Activated CD4-positive, alpha-beta memory T cell treated with anti-CD3 and anti-CD28 coated beads, Interleukin-2, amount 10 ng/mL, durations not matched to agents 7 days and 5 days (primary cell): Measurements from ENCODE around the gene SYK. TPM values are rescaled to one million over a fixed set of nuclear protein-coding genes. Genes with fewer than 3 reads are reported as not detected.

Experiments
- CTCF ChIA-PET: fragments of 350-600 bp; sonication (Branson Sonifier 250); formaldehyde crosslinking; loops from one replicate; lab custom pipeline; 2021; ENCODE audit warnings: antibody characterized with exemption, inconsistent platforms; lab: Charles Lee
- POLR2A ChIA-PET: fragments of 350-600 bp; sonication (Branson Sonifier 250); formaldehyde crosslinking; loops from one replicate; lab custom pipeline; 2021; ENCODE audit warnings: antibody characterized with exemption; lab: Charles Lee
- DNase-seq: peaks from one replicate; pipeline ENCODE4 v3.0.0-alpha.2; 2020
- H3K27ac Mint-ChIP-seq: one replicate; pipeline ENCODE4 v1.8.0; 2021; ENCODE audit warnings: mild to moderate bottlenecking, mixed read lengths
- H3K27me3 Mint-ChIP-seq: one replicate; pipeline ENCODE4 v1.8.0; 2021; ENCODE audit warnings: mixed read lengths
- H3K36me3 Mint-ChIP-seq: one replicate; pipeline ENCODE4 v1.8.0; 2021; ENCODE audit warnings: low read depth, mixed read lengths
- H3K4me1 Mint-ChIP-seq: one replicate; pipeline ENCODE4 v1.8.0; 2021; ENCODE audit warnings: mixed read lengths
- H3K4me3 Mint-ChIP-seq: one replicate; pipeline ENCODE4 v1.8.0; 2021; ENCODE audit warnings: mild to moderate bottlenecking, mixed read lengths
- H3K9me3 Mint-ChIP-seq: one replicate; pipeline ENCODE4 v1.8.0; 2021; ENCODE audit warnings: mixed read lengths
- total RNA-seq, 2 experiments: library from RNA; stranded (reverse); gene quantifications; one replicate each; pipeline ENCODE4 v1.2.3, GENCODE V29; 2021

SYK gene
- total RNA-seq, 2 experiments from 2014 or later: not detected

- no peak for DNase-seq
- H3K4me3 Mint-ChIP-seq: no peak overlapping the region
- no peaks in the 10 kb centered on the region for H3K36me3 Mint-ChIP-seq
- no peak overlapping the region for H3K27ac Mint-ChIP-seq
- H3K27me3 Mint-ChIP-seq: peaks cover 42% of the 10 kb centered on the region
- no peaks in the 10 kb centered on the region for H3K4me1 Mint-ChIP-seq
- peaks cover 2% of the 10 kb centered on the region for H3K9me3 Mint-ChIP-seq
- POLR2A ChIA-PET: no interaction called here
- CTCF ChIA-PET: interaction anchor here (1.3 kb wide), 1 partner anchor 28 kb away, joined by 5 read pairs; no protein-coding TSS in a partner anchor
Observed at GRCh38 chr9:90943341-90943740, 141.7 kb downstream of the SYK start.

- Mint-ChIP-seq H3K4me3 (no peak overlapping the region), H3K36me3 (no peaks in the 10 kb centered on the region), H3K27me3 (peaks cover 52% of the 10 kb centered on the region), H3K9me3 (peaks cover 2% of the 10 kb centered on the region), H3K27ac (no peak overlapping the region), H3K4me1 (no peaks in the 10 kb centered on the region)
- CTCF ChIA-PET: no interaction called here
- DNase-seq: no peak
- POLR2A ChIA-PET: no interaction called here
Observed at GRCh38 chr9:90945336-90945735, 143.7 kb downstream of the SYK start.

- no peak overlapping the region for H3K4me3 Mint-ChIP-seq
- CTCF ChIA-PET: no interaction called here
- no peak overlapping the region for H3K27ac Mint-ChIP-seq
- H3K9me3 Mint-ChIP-seq: no peaks in the 10 kb centered on the region
- H3K27me3 Mint-ChIP-seq: peaks cover 44% of the 10 kb centered on the region
- POLR2A ChIA-PET: no interaction called here
- no peaks in the 10 kb centered on the region for H3K4me1 Mint-ChIP-seq
- no peak for DNase-seq
- H3K36me3 Mint-ChIP-seq: no peaks in the 10 kb centered on the region
Observed at GRCh38 chr9:90946982-90947381, 145.4 kb downstream of the SYK start.

Other genes starting within 250 kb of the SYK start
- not detected for gene DIRAS2, start 159.0 kb upstream of the SYK start, total RNA-seq